ENCODE results near the gene ABCC1.

Gene ABCC1

DNA sequence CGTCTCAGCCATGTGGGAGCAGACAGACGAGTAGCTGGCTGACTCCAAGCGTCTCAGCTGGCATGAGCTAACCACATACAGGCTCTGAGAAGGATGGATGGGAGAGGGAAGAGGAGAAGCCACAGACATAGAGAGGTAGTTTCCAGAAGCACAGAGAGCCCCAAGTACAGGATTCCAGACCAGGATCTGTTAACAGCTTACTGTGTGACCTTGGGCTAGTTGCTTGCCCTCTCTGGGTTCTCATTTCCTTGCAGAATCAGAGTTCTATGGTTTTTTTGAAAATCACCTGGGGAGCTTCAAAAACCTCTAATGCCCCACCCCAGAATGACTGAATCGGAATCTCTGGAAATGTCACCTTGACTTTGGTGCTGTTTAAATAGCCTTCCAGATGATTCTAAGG, 213.7 kb downstream of the ABCC1 start:
- POLR2A ChIA-PET: no interaction called here
- DNase-seq (ENCODE audit: extremely low spot score): no peak
- CTCF ChIA-PET: no interaction called here
- TF ChIP-seq, protein P1, sequence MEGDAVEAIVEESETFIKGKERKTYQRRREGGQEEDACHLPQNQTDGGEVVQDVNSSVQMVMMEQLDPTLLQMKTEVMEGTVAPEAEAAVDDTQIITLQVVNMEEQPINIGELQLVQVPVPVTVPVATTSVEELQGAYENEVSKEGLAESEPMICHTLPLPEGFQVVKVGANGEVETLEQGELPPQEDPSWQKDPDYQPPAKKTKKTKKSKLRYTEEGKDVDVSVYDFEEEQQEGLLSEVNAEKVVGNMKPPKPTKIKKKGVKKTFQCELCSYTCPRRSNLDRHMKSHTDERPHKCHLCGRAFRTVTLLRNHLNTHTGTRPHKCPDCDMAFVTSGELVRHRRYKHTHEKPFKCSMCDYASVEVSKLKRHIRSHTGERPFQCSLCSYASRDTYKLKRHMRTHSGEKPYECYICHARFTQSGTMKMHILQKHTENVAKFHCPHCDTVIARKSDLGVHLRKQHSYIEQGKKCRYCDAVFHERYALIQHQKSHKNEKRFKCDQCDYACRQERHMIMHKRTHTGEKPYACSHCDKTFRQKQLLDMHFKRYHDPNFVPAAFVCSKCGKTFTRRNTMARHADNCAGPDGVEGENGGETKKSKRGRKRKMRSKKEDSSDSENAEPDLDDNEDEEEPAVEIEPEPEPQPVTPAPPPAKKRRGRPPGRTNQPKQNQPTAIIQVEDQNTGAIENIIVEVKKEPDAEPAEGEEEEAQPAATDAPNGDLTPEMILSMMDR (IDR thresholded peaks at IDR 0.05; ENCODE audit: control extremely low read depth, extremely low read depth, low read depth, missing control alignments): no peak

DNA sequence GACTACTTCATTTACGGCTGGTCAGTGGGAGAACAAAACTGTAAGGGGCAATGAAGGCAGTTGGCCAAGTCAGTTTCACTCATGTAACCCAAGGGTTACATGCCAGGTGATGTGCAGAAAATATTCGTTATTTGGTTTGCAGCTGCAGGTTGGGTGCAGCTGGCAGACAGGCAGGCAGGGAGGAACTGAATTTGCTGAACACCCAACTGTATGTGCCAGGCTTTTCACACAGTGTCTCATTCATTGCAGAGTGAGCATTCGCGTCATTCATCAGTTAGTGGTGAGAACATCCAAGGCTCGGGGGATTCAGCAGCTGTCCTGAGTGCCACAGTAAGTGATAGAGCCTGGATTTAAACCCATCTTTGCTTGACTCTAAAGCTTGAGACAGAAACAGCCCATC, 214.2 kb downstream of the ABCC1 start:
- DNase-seq (ENCODE audit: extremely low spot score): no peak
- POLR2A ChIA-PET: no interaction called here
- CTCF ChIA-PET: no interaction called here
- TF ChIP-seq, protein P1 (IDR thresholded peaks at IDR 0.05; ENCODE audit: control extremely low read depth, extremely low read depth, low read depth, missing control alignments): no peak

DNA sequence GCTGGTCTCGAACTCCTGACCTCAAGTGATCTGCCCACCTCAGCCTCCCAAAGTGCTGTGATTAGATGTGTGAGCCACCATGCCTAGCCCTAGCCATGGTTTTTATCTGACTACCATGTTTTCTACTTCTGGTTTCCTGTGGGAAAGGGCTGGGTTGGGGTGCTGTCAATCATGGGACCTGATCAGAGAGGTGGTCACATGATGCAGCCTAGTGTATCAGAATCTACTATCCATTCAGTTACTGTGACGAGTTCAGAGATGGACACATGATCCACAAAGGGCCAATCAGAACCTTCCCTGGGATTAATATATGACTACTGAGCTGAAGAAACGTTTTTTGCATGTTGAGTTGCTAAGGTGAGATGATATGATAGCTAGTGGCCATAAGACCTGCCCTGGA, 214.8 kb downstream of the ABCC1 start:
- ChIA-PET POLR2A (no interaction called here), CTCF (no interaction called here)
- no peak for DNase-seq (ENCODE audit: extremely low spot score)
- TF ChIP-seq, protein P1 (IDR thresholded peaks at IDR 0.05; ENCODE audit: control extremely low read depth, extremely low read depth, low read depth, missing control alignments): no peak

DNA sequence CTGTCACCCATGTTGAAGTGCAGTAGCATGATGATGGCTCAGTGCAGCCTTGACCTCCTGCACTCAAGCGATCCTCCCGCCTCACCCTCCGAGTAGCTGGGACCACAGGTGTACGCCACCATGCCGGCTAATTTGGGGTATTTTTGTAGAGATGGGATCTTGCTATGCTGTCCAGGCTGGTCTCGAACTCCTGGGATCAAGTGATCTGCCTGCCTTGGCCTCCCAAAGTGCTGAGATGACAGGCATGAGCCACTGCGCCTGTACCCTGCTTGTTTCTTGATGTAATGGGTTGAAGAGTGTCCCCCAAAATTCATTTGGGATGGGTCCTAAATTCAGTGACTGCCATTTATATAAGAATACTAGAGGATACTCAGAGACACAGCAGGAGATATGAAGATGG, 216.7 kb downstream of the ABCC1 start:
- ChIA-PET CTCF (no interaction called here), POLR2A (no interaction called here)
- no peak for DNase-seq (ENCODE audit: extremely low spot score)
- TF ChIP-seq, protein P1 (IDR thresholded peaks at IDR 0.05; ENCODE audit: control extremely low read depth, extremely low read depth, low read depth, missing control alignments): no peak

DNA sequence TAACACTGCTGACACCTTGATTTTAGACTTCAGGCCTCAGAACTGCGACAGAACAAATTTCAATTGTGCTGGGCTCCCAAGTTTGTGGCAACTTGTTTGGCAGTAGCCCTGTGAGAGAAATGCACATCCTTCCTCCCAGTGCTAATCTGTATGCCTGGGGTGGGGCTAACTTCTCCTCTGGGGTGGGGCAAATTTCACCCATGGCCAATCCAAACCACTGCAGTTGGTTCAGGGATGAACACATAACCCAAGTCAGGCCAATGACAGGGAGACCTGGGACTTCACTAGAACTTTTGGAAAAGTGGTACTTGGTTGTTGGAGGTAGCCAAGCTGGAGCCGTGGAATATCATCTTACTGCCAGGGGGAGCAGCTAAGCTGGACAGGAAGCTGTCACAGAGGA, 217.5 kb downstream of the ABCC1 start:
- DNase-seq (ENCODE audit: extremely low spot score): no peak
- CTCF ChIA-PET: interaction anchor here (0.9 to 1.2 kb wide), 2 partner anchors 12 to 229 kb away, joined by 3 read pairs; no protein-coding TSS in a partner anchor
- TF ChIP-seq, protein P1 (IDR thresholded peaks at IDR 0.05; ENCODE audit: control extremely low read depth, extremely low read depth, low read depth, missing control alignments): no peak
- POLR2A ChIA-PET: no interaction called here

DNA sequence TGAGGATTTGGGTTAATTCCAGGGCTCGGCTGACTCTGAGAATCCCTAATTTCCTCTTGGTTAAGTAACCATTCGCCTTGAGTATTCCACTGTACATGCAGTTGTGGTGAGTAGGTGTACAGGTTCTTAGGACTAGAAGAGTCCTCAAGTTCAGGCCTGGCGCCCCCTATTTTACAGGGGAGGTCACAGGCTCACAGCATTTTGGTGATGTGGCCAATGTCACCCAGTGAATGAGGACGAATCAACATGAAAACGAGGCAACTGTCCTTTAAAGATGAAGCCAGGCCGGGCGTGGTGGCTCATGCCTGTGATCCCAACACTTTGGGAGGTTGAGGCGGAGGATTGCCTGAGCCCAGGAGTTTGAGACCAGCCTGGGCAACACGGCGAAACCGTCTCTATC, 218.5 kb downstream of the ABCC1 start:
- ChIA-PET POLR2A (no interaction called here), CTCF (interaction anchor here (1.2 kb wide), 1 partner anchor 11 kb away, joined by 3 read pairs; no protein-coding TSS in a partner anchor)
- TF ChIP-seq, protein P1 (IDR thresholded peaks at IDR 0.05; ENCODE audit: control extremely low read depth, extremely low read depth, low read depth, missing control alignments): no peak
- no peak for DNase-seq (ENCODE audit: extremely low spot score)

DNA sequence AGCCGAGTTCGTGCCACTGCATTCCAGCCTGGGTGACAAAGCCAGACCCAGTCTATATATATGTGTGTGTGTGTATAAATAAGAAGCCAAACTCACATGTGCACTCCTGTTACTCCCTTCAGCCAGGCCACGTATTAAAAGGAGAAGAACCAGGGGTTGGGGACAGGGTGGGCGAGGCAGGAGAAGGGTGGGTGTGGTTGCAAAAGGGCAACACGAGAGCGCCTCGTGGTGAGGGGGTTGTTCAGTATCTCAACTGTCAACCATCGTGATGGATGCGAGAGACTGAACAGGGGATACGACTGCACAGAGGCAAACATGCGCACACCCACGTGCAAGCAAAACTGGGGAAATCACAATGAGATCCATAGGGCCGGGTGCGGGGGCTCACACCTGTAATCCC, 219.0 kb downstream of the ABCC1 start:
- CTCF ChIA-PET: interaction anchor here (1.2 kb wide), 1 partner anchor 10 kb away, joined by 3 read pairs; no protein-coding TSS in a partner anchor
- DNase-seq (ENCODE audit: extremely low spot score): no peak
- TF ChIP-seq, protein P1 (IDR thresholded peaks at IDR 0.05; ENCODE audit: control extremely low read depth, extremely low read depth, low read depth, missing control alignments): no peak
- POLR2A ChIA-PET: no interaction called here

All from GM10248 (cell line).